HS-27A (cell line): ENCODE results near the gene AGTRAP.

Experiments
- DNase-seq: peaks from one replicate; pipeline ENCODE4 v3.0.0-alpha.2; 2012; ENCODE audit warnings: low read depth, missing footprints

Gene AGTRAP

GRCh38 chr1:11706292-11706691, 29.6 kb upstream of the AGTRAP start:
- no peak for DNase-seq

GRCh38 chr1:11707621-11708276, 28.2 kb upstream of the AGTRAP start:
- DNase-seq: no peak

DNA sequence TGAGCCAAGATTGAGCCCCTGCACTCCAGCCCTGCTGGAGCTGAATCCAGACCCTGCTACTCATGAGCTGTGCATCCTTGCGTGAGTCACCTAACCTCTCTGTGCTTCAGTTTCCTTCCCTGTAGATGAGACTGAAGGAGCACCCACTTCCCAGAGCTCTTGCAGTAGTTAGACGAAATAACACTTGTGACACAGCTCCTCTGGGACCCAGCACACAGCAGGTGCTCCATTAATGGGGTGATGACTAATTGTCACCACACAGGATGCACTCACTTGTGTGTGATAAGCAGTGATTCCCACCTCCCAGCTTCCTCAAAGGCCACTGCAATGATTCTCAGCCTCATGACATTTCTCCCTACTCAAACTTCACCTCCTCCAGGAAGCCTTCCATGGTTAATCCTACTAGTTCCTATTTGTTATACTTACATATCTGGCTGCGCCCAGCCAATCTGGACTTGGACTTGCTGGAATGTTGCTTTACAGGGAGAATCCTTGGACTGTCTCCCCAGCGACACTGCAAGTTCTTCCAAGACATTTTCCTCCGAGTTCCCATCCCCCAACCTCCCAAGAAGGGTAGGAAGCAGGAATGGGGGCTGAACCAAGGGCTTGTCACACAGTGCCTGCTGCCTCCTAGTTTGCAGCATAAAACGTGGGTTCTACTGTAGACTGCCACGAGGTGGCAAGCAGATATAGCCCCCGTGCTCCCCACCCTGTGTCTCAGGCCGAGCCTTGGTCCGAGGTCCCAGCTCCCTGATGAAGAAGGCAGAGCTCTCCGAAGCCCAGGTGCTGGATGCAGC, 27.2 kb upstream of the AGTRAP start:
- no peak for DNase-seq

- no peak for DNase-seq
Measured at GRCh38 chr1:11711490-11711889, 24.4 kb upstream of the AGTRAP start.

- DNase-seq: no peak
Measured at GRCh38 chr1:11712285-11712684, 23.7 kb upstream of the AGTRAP start.

- no peak for DNase-seq
Measured at GRCh38 chr1:11713095-11713494, 22.8 kb upstream of the AGTRAP start.

- DNase-seq: no peak
Measured at GRCh38 chr1:11714831-11715575, 20.9 kb upstream of the AGTRAP start.

- DNase-seq: peak; percentile 19
Measured at GRCh38 chr1:11719313-11720032, 16.5 kb upstream of the AGTRAP start.

- DNase-seq: no peak
Measured at GRCh38 chr1:11720033-11720376, 15.9 kb upstream of the AGTRAP start.

DNA sequence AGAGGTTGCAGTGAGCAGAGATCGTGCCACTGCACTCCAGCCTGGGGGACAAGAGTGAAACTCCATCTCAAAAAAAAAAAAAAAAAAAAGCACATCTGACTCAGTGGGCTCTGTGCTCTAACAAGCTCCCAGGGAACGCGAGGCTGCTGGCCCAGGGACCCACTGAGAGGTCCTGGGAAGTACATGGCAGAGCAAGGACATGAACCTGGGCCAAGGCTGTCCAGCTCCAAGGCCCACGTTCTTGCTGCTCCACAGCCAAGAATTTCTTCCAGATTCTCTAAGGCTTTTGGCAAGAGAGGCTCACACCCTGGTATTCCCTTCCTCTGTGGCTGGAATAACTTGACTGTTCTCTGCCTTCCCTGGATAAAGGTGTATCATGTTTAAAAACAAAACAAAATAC, 15.4 kb upstream of the AGTRAP start:
- no peak for DNase-seq

DNA sequence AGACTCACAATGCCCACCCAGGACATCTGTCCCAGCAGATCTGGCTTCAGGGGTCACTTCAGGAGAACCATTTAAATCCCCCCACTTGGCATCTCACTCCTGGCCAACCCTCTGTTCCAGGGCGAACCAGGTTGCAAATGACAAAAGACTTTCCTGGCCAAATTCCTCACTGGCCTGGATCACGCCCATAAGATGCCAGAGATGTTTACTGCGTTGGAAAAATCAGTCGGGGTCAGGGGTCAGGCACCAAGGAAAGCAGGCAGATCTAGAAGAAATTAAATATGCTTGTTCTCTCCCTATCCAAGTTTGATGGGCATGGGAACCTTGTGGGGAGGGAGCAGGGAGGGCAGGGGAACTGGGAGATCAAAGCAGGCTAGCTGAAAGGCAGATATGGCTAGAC, 14.6 kb upstream of the AGTRAP start:
- DNase-seq: no peak

GRCh38 chr1:11722538-11722937, 13.4 kb upstream of the AGTRAP start:
- DNase-seq: no peak

- no peak for DNase-seq
Measured at GRCh38 chr1:11725616-11726015, 10.3 kb upstream of the AGTRAP start.

GRCh38 chr1:11727119-11727518, 8.8 kb upstream of the AGTRAP start:
- DNase-seq: no peak

GRCh38 chr1:11728126-11728806, 7.7 kb upstream of the AGTRAP start:
- no peak for DNase-seq

DNA sequence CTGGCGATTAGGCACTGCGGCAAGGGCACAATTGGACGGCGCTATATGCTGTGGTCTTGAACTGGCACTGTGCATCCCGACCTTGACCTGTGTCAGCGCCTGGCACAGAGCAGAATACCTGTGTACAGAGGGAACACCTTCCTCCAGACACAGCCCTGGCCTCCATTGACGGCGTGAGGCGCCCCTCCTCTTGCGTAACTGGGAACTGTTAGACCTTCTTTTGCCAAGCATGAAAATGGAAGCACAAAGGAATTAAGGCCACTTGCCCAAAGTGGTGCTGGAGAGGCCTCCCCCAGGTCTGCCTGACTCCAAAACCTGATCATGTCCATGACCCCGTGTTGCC, 6.8 kb upstream of the AGTRAP start:
- DNase-seq: no peak

- DNase-seq: no peak
Measured at GRCh38 chr1:11729498-11730428, 6.2 kb upstream of the AGTRAP start.

GRCh38 chr1:11730429-11730891, 5.5 kb upstream of the AGTRAP start:
- DNase-seq: no peak

- DNase-seq: no peak
Measured at GRCh38 chr1:11731691-11732283, 4.1 kb upstream of the AGTRAP start.

- no peak for DNase-seq
Measured at GRCh38 chr1:11733306-11733705, 2.6 kb upstream of the AGTRAP start.

GRCh38 chr1:11735531-11735853, 444 bp upstream of the AGTRAP start:
- DNase-seq: no peak
